Measurements from ENCODE around the gene TIAM2. TPM values are rescaled to one million over a fixed set of nuclear protein-coding genes. Genes with fewer than 3 reads are reported as not detected.
"Not testable (repeated sequence)": the region's sequence is repeated elsewhere in the genome, so short reads cannot be mapped to it uniquely, and the experiment has no call there.

TIAM2 gene
- total RNA-seq, 1 donor from 2014 or later = 21.1 TPM

- no peak for DNase-seq (ENCODE audit: low spot score)
- no peak for TF ChIP-seq CTCF (IDR thresholded peaks at IDR 0.05; ENCODE audit: unreplicated experiment)
- Mint-ChIP-seq H3K4me3 (ENCODE audit: unreplicated experiment) (no peak overlapping the region), H3K9me3 (ENCODE audit: unreplicated experiment) (no peaks in the 10 kb centered on the region), H3K4me1 (ENCODE audit: unreplicated experiment) (peaks cover 29% of the 10 kb centered on the region), H3K27me3 (ENCODE audit: unreplicated experiment) (no peaks in the 10 kb centered on the region), H3K36me3 (ENCODE audit: low read depth, unreplicated experiment) (no peaks in the 10 kb centered on the region), H3K27ac (ENCODE audit: unreplicated experiment) (no peak overlapping the region)
These were observed 122.7 kb downstream of the TIAM2 start for GRCh38 chr6:155117785-155118184.

- H3K27me3 Mint-ChIP-seq (ENCODE audit: unreplicated experiment); H3K27ac Mint-ChIP-seq (ENCODE audit: unreplicated experiment); DNase-seq (ENCODE audit: low spot score); H3K36me3 Mint-ChIP-seq (ENCODE audit: low read depth, unreplicated experiment); H3K4me3 Mint-ChIP-seq (ENCODE audit: unreplicated experiment); H3K9me3 Mint-ChIP-seq (ENCODE audit: unreplicated experiment): not testable (repeated sequence)
- H3K4me1 Mint-ChIP-seq (ENCODE audit: unreplicated experiment) = peaks cover 19% of the 10 kb centered on the region
These were observed 124.1 kb downstream of the TIAM2 start for GRCh38 chr6:155119201-155119600.

- Mint-ChIP-seq H3K4me1 (ENCODE audit: unreplicated experiment) (peaks cover 19% of the 10 kb centered on the region), H3K4me3 (ENCODE audit: unreplicated experiment) (no peak overlapping the region), H3K36me3 (ENCODE audit: low read depth, unreplicated experiment) (no peaks in the 10 kb centered on the region), H3K27me3 (ENCODE audit: unreplicated experiment) (no peaks in the 10 kb centered on the region), H3K9me3 (ENCODE audit: unreplicated experiment) (no peaks in the 10 kb centered on the region), H3K27ac (ENCODE audit: unreplicated experiment) (peak overlapping the region; percentile 59)
- no peak for TF ChIP-seq CTCF (IDR thresholded peaks at IDR 0.05; ENCODE audit: unreplicated experiment)
- no peak for DNase-seq (ENCODE audit: low spot score)
These were observed 124.9 kb downstream of the TIAM2 start for GRCh38 chr6:155120034-155120433.

- no peak for DNase-seq (ENCODE audit: low spot score)
- Mint-ChIP-seq H3K27me3 (ENCODE audit: unreplicated experiment) (no peaks in the 10 kb centered on the region), H3K9me3 (ENCODE audit: unreplicated experiment) (no peaks in the 10 kb centered on the region), H3K36me3 (ENCODE audit: low read depth, unreplicated experiment) (no peaks in the 10 kb centered on the region), H3K4me3 (ENCODE audit: unreplicated experiment) (no peak overlapping the region), H3K4me1 (ENCODE audit: unreplicated experiment) (peaks cover 19% of the 10 kb centered on the region), H3K27ac (ENCODE audit: unreplicated experiment) (peak overlapping the region; percentile 46)
- no peak for TF ChIP-seq CTCF (IDR thresholded peaks at IDR 0.05; ENCODE audit: unreplicated experiment)
These were observed 126.2 kb downstream of the TIAM2 start for GRCh38 chr6:155121294-155121693.

- Mint-ChIP-seq H3K27ac (ENCODE audit: unreplicated experiment) (peak overlapping the region; percentile 46), H3K4me3 (ENCODE audit: unreplicated experiment) (no peak overlapping the region), H3K9me3 (ENCODE audit: unreplicated experiment) (no peaks in the 10 kb centered on the region), H3K27me3 (ENCODE audit: unreplicated experiment) (no peaks in the 10 kb centered on the region), H3K36me3 (ENCODE audit: low read depth, unreplicated experiment) (no peaks in the 10 kb centered on the region), H3K4me1 (ENCODE audit: unreplicated experiment) (peaks cover 19% of the 10 kb centered on the region)
- TF ChIP-seq CTCF (IDR thresholded peaks at IDR 0.05; ENCODE audit: unreplicated experiment) = no peak
- DNase-seq (ENCODE audit: low spot score) = no peak
These were observed 126.6 kb downstream of the TIAM2 start for GRCh38 chr6:155121699-155122098.

All from endothelial cell (in vitro differentiated cells).